Activated naive CD4-positive, alpha-beta T cell treated with anti-CD3 and anti-CD28 coated beads, Interleukin-2, amount 10 ng/mL, durations not matched to agents 7 days and 5 days (primary cell): Measurements from ENCODE around the gene GNAL.
A peak's percentile ranks its signal among the peaks of the same experiment; 100 is the strongest.
"Not testable (repeated sequence)": the region's sequence is repeated elsewhere in the genome, so short reads cannot be mapped to it uniquely, and the experiment has no call there.

Experiments
- CTCF ChIA-PET: fragments of 350-600 bp; sonication (Branson Sonifier 250); formaldehyde crosslinking; loops from one replicate; lab custom pipeline; 2021; ENCODE audit warnings: antibody characterized with exemption; lab: Charles Lee
- DNase-seq: peaks from one replicate; pipeline ENCODE4 v3.0.0-alpha.2; 2020
- H3K27ac Mint-ChIP-seq: one replicate; pipeline ENCODE4 v1.8.0; 2021; ENCODE audit warnings: mild to moderate bottlenecking, moderate library complexity, mixed read lengths
- H3K27me3 Mint-ChIP-seq: one replicate; pipeline ENCODE4 v1.8.0; 2021; ENCODE audit warnings: mild to moderate bottlenecking, mixed read lengths
- H3K36me3 Mint-ChIP-seq: one replicate; pipeline ENCODE4 v1.8.0; 2021; ENCODE audit warnings: mixed read lengths
- H3K4me1 Mint-ChIP-seq: one replicate; pipeline ENCODE4 v1.8.0; 2021; ENCODE audit warnings: mixed read lengths
- H3K4me3 Mint-ChIP-seq: one replicate; pipeline ENCODE4 v1.8.0; 2021; ENCODE audit warnings: mild to moderate bottlenecking, moderate library complexity, mixed read lengths
- H3K9me3 Mint-ChIP-seq: one replicate; pipeline ENCODE4 v1.8.0; 2021; ENCODE audit warnings: mixed read lengths

GNAL gene

DNA sequence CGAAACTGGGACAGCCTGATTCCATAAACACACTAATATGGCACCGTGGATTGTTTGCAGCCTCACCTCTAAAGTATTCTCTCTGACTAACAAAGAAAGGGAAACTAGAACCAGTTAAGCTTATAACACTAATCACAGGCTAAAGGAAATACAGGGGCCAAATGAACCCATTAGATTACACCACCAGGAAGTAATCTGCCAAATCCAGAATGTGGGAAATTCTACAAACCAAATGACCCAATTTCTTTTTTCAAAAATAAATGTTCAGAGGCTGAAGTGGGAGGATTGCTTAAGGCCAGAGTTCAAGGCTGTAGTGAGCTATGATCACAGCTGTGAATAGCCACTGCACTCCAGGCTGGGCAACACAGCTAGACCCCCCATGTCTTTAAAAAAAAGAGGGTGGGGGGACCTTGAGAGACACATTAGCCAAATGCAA is 220.5 kb downstream of the GNAL start:
- no peak overlapping the region for H3K27ac Mint-ChIP-seq
- no peak for DNase-seq
- H3K9me3 Mint-ChIP-seq = no peaks in the 10 kb centered on the region
- CTCF ChIA-PET = interaction anchor here (0.7 kb wide), 1 partner anchor 67 kb away, joined by 3 read pairs; no protein-coding TSS in a partner anchor
- no peaks in the 10 kb centered on the region for H3K27me3 Mint-ChIP-seq
- H3K4me3 Mint-ChIP-seq = peak overlapping the region; percentile 12
- H3K4me1 Mint-ChIP-seq = peaks cover 29% of the 10 kb centered on the region
- peaks cover 8% of the 10 kb centered on the region for H3K36me3 Mint-ChIP-seq

GRCh38 chr18:11916880-11917279 is 227.8 kb downstream of the GNAL start:
- H3K27ac Mint-ChIP-seq, H3K4me3 Mint-ChIP-seq, H3K9me3 Mint-ChIP-seq, H3K27me3 Mint-ChIP-seq, CTCF ChIA-PET, H3K36me3 Mint-ChIP-seq, DNase-seq, H3K4me1 Mint-ChIP-seq: not testable (repeated sequence)

DNA sequence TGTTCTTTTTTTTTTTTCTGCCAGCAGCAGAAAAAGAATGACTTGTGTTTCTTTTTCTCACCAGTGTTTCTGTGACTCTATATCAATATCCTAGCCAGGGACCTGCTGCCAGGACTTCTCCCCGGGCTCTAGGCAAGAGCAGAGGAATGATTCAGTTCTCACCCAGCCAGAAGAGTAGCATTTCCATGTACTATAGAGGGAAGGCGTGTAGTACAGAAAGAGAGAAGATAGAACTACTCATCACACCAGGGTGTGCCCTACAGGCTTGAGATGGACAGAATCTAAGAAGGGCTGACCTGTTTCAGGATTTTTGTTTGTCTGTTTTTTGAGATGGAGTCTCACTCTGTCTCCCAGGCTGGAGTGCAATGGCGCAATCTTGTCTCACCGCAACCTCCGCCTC is 230.5 kb downstream of the GNAL start:
- H3K36me3 Mint-ChIP-seq, H3K4me3 Mint-ChIP-seq, DNase-seq, H3K27me3 Mint-ChIP-seq, H3K9me3 Mint-ChIP-seq, H3K27ac Mint-ChIP-seq, H3K4me1 Mint-ChIP-seq, CTCF ChIA-PET: not testable (repeated sequence)

DNA sequence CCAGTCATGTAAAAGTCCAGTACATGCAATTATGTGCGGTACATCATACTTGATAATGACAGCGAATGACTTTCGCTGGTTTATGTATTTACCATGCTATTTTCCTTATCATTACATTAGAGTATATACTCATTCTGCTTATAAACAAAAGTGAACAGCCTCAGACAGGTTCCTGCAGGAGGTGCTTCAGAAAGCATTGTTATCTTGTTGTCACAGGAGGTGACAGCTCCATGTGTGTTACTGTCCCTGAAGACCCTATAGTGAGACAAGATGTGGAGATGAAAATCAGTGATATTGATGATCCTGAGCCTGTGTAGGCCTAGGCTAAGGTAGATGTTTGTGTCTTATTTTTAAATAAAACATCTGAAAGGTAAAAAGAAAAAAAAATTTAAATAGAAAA is 234.4 kb downstream of the GNAL start:
- Mint-ChIP-seq H3K27ac (no peak overlapping the region), H3K36me3 (no peaks in the 10 kb centered on the region), H3K4me1 (peaks cover 3% of the 10 kb centered on the region), H3K27me3 (peaks cover 11% of the 10 kb centered on the region), H3K9me3 (no peaks in the 10 kb centered on the region), H3K4me3 (no peak overlapping the region)
- DNase-seq = no peak
- CTCF ChIA-PET = interaction anchor here (5.1 kb wide), 1 partner anchor 14 kb away, joined by 38 read pairs; no protein-coding TSS in a partner anchor

DNA sequence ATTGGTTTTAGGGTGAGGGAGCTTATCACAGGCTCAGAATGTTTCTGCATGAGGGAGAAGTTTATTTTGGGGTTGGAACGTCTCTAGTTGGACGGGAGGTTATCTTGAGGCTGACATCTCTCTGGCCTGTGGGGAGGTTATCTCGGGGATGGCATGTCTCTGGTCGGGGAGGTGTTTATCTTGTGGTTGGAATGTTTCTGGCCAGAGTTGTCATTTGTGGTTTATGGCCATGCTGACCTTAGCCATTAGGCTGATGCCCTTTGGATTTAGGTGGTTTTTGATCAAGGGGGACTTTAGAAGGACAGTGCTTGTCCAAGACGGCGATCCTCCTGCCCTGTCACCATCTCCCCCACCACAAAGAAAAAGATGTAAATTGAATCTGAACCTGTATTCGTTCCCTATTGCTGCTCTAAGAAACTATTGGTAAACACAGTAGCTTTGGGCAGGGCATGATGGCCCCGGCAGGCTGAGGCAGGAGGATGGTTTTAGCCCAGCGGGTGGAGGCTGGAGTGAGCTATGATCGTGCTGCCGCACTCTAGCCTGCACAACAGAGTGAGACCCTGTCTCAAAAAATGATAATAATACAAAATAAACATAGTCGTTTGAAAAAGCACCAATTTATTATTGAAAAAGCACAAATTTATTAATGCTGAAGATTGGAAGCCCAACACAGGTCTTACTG is 236.9 kb downstream of the GNAL start:
- CTCF ChIA-PET = interaction anchor here (5.1 kb wide), 1 partner anchor 12 kb away, joined by 38 read pairs; no protein-coding TSS in a partner anchor
- peaks cover 11% of the 10 kb centered on the region for H3K27me3 Mint-ChIP-seq

GRCh38 chr18:11927497-11927896 is 238.4 kb downstream of the GNAL start:
- Mint-ChIP-seq H3K4me1 (peaks cover 3% of the 10 kb centered on the region), H3K27me3 (peaks cover 11% of the 10 kb centered on the region), H3K9me3 (no peaks in the 10 kb centered on the region), H3K27ac (no peak overlapping the region), H3K4me3 (no peak overlapping the region), H3K36me3 (no peaks in the 10 kb centered on the region)
- DNase-seq = no peak
- CTCF ChIA-PET = interaction anchor here (1.7 to 5.1 kb wide), 2 partner anchors 10 to 67 kb away, joined by 4 to 38 read pairs; no protein-coding TSS in a partner anchor

More for the DNA sequence above, 236.9 kb downstream of the GNAL start:
- DNase-seq = no peak
- Mint-ChIP-seq H3K9me3 (no peaks in the 10 kb centered on the region), H3K36me3 (no peaks in the 10 kb centered on the region), H3K4me3 (no peak overlapping the region), H3K4me1 (peaks cover 3% of the 10 kb centered on the region), H3K27ac (no peak overlapping the region)

GRCh38 chr18:11932393-11932792 is 243.3 kb downstream of the GNAL start:
- H3K4me3 Mint-ChIP-seq = no peak overlapping the region
- CTCF ChIA-PET = interaction anchor here (1.1 kb wide), 1 partner anchor 63 kb away, joined by 4 read pairs; no protein-coding TSS in a partner anchor

More at GRCh38 chr18:11932393-11932792, 243.3 kb downstream of the GNAL start:
- no peaks in the 10 kb centered on the region for H3K9me3 Mint-ChIP-seq
- no peak for DNase-seq
- peaks cover 15% of the 10 kb centered on the region for H3K27me3 Mint-ChIP-seq
- H3K36me3 Mint-ChIP-seq = no peaks in the 10 kb centered on the region
- no peak overlapping the region for H3K27ac Mint-ChIP-seq
- no peaks in the 10 kb centered on the region for H3K4me1 Mint-ChIP-seq
